NCI-H510A (cell line): ENCODE results near the gene CLPX.
"Not testable (repeated sequence)": the region's sequence is repeated elsewhere in the genome, so short reads cannot be mapped to it uniquely, and the experiment has no call there.

Experiments
- DNase-seq: peaks from one replicate; lab custom pipeline; 2025; lab: John Stamatoyannopoulos, UW

CLPX gene

DNA sequence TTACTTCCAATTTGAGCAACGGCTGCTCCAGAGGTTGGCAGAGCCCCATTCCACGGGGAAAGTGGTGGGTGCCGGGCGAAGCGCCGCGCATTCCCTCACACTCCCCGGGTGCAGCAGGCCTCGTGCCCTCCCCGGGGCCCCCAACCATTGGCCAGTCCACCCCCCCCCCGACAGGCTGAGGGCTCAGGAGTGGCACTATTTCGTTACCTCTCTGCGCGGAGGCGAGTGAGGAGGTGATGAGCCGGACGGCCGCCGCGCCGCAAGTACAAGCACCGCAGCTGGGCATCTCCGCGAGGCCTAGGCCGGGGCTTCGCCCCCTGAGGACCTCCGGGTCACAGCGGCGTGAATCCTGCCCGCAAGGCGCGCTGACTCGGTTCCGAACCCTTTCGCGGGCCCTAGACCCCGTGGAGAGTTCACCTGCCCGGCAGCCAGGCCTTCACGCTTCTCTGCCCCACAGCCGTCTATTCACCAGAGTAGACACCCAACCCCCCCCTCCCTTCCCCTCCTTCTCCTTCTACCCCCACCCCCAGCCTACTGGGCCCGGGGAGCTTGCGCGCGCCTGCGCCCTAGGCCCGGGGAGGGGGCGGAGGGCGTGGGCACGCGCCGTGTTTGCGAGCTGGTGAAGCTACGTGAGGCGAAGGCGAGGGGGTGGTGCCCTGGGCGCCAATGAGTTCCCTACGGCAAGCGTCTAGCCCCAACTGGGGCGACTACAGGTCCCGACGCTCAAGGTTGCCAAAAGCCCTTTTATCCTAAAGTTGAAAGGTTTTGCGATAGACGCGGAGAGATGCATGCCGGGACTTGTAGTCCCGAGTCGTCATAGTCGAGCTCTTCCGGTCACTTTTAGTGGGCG is at the start of gene CLPX:
Gene CLPX (minus strand): TSS at position 475 of the 850 bp plus-strand sequence. CDS start 189 bp downstream, at position 286.
- peak; percentile 88 for DNase-seq

GRCh38 chr15:65233696-65234095 is 48.6 kb upstream of the CLPX start:
- DNase-seq, result no peak

- no peak for DNase-seq
These were observed 47.4 kb upstream of the CLPX start for GRCh38 chr15:65232520-65232919.

DNA sequence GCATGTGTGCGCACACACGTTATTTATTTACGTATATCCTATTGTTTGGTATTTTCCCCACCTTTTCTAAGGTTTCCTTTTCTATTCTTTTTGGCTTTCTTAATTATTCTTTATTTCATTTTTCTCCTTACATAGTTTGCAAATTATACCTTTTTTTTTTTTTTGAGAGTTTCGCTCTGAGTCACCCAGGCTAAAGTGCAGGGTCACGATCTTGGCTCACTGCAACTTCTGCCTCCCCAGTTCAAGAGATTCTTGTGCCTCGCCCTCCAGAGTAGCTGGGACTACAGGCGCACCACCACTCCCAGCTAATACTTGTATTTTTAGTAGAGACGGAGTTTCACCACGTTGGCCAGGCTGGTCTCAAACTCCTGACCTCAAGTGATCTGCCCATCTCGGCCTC is 46.2 kb upstream of the CLPX start:
- DNase-seq, result no peak

DNA sequence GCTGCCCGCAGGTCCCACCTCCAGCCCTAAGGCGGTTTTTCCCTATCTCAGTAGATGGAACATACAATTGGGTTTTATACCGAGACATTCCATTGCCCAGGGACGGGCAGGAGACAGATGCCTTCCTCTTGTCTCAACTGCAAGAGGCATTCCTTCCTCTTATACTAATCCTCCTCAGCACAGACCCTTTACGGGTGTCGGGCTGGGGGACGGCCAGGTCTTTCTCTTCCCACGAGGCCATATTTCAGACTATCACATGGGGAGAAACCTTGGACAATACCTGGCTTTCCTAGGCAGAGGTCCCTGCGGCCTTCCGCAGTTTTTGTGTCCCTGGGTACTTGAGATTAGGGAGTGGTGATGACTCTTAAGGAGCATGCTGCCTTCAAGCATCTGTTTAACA is 41.8 kb upstream of the CLPX start:
- DNase-seq, result not testable (repeated sequence)

DNA sequence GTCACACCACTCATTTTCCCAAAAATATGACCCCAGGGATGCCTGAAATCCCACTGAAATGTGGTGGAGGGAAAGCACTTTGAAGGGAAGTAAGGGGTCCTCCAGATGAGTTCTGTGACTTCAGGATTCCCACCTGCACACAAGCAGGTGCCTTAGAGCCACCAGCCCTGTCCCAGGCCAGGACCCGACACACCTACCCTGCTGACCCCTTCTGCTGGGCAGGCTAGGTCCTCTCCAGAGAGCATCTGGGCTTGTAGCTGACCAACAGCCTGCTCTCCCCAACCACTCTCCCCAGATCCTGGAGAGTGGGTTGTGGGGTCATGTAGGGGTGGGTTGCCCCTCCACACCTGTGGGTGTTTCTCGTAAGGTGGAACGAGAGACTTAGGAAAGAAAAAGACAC is 41.1 kb upstream of the CLPX start:
- DNase-seq, result no peak

GRCh38 chr15:65223996-65224395 is 38.9 kb upstream of the CLPX start:
- no peak for DNase-seq

GRCh38 chr15:65222891-65223290 is 37.7 kb upstream of the CLPX start:
- DNase-seq, result no peak

GRCh38 chr15:65221697-65222096 is 36.6 kb upstream of the CLPX start:
- no peak for DNase-seq

- no peak for DNase-seq
These were observed 34.0 kb upstream of the CLPX start for GRCh38 chr15:65219137-65219536.

DNA sequence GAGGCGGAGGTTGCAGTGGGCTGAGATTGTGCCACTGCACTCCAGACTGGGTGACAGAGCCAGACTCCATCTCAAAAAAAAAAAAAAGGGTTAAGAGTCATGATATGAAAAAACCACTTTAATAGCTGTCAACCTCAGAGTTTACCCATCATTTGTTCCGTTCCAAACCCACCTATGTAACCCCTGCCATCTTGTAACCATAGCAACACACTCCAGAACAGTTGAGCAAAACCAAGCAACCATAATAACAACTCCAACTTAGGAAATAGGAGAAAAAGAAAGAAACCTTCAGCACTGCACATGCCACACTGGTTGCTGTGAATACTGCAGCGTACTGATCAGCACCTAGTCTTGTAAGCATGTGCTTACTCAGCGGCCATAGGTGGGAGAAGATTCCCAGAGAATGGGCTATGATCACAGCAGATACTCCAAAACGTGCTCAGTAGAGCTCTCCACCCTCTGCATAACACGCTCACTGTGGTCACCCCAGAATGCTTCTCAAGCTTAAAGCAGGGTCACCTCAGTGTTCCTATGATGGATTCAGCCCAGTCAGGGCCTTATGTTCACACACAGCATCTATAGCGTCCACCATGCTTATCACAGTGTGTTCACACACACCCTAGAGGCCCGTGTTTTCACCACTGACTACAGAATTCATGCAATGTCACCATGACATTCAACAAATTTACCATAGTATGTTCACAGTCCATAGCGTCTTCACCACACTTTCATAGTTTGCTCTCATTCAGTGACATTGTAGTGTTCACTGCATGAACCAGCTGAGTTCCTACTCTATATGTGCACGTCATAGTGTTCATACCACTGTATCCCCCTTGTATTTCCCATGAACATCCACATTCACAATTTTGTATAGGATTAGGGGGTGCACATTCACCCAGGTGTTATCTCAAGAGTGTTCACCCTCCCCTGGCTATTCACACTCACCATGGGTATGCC is 32.7 kb upstream of the CLPX start:
- DNase-seq, result no peak

DNA sequence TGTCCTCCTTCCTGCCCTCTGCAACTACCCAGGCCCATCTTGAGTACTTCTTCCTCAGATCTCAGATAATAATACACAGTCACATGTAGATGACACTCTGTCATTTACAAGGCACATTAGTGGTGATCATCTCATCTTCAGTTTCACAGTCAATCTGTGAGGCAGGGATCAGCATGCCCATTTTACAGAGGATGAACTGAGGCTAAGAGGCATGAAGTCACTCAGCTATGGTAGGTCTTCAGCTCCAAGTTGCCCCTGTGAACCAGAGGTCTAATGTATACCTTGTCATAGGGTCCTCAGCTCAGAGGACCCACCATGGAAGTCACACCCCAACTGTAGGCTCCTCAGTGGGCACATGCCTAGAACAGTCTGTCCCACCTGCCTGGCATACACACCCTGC is 30.4 kb upstream of the CLPX start:
- DNase-seq, result no peak

GRCh38 chr15:65214010-65214409 is 28.9 kb upstream of the CLPX start:
- no peak for DNase-seq

- DNase-seq, result no peak
These were observed 28.1 kb upstream of the CLPX start for GRCh38 chr15:65213241-65213640.

DNA sequence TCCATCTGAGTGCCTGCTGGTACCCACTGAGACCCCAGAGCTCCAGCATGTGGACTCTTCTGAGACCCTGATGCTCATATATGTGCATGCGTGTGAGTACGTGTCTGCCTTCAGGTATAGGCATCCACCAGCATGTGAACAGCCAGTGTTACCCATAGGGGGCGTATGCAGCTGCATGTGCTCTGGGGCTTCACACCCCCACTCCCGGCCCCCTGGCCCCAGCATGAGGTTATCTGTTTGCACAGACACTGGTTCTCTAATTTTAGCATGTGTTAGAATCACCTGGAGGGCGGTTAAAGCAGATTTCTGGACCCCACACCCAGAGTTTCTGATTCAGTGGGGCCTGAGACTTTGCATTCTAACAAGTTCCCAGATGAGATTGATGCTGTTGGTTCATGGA is 27.0 kb upstream of the CLPX start:
- DNase-seq, result no peak

GRCh38 chr15:65211482-65211982 is 26.4 kb upstream of the CLPX start:
- no peak for DNase-seq

DNA sequence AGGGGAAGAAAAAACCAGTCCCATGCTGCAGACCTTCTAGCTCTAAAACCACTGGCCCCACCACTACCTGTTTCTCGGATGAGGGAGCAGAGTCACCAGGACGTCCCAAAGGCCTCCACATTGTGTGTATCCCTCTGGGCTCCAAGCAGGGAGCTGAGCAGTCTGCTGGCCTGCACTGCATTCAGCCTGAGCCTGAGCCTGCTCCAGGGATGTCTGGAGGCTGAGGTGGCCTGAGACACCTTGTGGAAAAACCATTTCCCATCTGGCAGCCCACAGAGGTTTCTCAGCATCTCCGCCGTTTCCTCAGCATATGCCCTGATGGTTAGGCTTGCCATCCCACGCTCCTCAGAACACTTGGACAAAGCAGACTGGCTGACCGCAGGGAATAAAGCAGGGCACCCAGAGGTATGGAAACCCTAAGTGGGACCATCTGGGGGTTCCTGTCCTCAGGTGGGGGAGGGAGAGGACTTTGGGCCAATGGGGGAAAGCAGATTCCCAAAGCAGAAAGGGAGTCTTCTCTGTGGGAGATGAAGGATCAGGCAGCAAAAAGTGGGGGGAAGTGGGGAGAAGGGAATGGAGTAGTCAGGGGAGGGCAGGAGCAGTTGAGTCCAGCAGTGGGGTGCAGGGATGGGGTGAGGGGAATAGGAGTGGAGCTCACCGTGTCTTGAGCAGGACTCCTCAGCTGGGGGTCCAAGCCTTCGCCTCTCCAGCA is 25.8 kb upstream of the CLPX start, which contains the start of gene CILP:
Gene CILP (minus strand): TSS at position 704 of the 712 bp plus-strand sequence. CDS start 1,718 bp downstream, outside the sequence.
- no peak for DNase-seq

- DNase-seq, result no peak
These were observed 24.8 kb upstream of the CLPX start for GRCh38 chr15:65209701-65210643.

DNA sequence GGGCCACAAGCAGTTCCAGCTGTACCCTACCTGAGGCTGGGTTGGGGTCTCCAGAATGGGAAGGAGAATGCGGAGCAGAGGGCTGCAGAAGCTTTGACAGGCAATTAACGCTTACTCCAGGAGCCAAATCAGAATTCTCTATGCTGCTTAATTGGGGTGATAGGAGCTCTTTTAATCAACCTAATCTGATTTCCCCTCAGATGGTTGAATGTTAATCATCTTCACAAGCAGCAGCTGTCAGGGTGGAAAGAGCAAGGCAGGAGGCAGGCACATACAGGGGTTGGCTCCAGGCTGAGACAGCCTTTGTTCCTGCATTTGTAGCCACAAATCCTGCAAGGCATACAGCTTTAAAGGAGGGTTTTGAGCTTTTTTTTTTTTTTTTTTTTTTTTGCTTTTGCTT is 23.5 kb upstream of the CLPX start:
- no peak for DNase-seq

- no peak for DNase-seq
These were observed 22.2 kb upstream of the CLPX start for GRCh38 chr15:65207280-65207840.
